Hematopoietic multipotent progenitor cell treated with erythropoietin and hydrocortisone succinate and interleukin-3 and kit ligand, for 8 days (in vitro differentiated cells): ENCODE results near the gene ACTR10.

Experiments
- DNase-seq: peaks from one replicate; pipeline ENCODE4 v3.0.0-alpha.2; 2015

ACTR10 gene

DNA sequence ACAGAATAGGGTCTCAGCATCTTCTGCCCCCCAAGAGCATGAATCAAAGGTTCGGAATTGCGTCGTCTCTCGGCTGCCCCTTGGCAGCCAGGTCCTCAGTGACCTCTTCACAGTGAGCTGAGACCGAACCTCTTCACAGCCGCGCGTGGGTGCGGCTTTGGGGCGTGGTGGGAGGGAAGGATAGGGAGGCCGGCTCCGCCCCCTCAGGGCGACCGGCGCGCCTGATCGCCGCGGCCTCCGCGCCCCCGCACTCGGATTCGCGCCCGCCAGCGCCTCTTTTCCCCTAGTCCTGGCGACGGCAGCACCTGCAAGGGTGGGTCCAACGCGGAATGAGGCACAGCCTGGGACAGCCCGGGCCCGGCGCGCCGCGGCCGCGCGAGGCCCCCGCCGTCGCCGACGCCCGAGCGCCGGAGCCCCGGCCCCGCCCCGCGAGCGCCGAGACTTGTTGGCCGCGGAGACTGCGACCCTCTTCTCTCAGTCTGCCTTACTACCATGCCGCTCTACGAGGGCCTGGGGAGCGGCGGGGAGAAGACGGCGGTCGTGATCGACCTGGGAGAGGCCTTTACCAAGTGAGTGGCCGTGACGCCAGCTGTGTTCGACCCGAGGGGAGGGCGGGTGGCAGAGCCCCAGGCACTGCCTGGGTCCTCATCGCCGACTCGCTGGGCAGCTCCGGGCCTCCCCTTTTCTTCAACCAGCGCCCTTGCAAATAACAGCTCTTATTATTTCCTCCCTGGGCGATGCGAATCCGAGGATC, at the start of gene ACTR10:
TSS of gene ACTR10 (plus strand) at position 424 of the 754 bp plus-strand sequence. CDS start at position 493, 69 bp downstream.
- peak; percentile 86 for DNase-seq

DNA sequence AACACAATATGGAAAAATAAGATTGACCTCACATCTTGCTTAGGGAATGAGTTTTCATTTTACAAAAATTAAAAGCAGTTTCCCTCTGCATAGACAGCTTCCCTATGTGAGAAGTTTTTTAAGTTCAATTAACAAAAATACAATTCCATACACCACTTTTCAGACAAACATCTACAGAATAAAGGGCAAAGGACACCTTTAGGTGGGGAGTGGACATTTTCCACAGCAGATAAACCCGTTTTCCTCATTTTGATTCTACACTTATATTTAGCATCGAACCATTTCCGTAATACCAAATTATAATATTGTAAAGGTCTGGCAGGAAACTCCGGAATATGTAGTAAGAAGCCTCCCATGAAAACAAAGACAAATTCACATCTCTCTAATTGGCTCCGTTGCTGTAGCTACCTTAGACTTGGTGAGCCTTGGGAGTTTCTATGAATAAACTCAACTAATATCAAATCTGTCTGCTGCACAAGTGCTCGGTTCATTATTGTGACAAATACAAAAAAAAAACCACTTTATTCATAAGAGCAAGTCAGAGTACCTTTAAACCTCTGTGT, 49.6 kb upstream of the ACTR10 start:
- no peak for DNase-seq

DNA sequence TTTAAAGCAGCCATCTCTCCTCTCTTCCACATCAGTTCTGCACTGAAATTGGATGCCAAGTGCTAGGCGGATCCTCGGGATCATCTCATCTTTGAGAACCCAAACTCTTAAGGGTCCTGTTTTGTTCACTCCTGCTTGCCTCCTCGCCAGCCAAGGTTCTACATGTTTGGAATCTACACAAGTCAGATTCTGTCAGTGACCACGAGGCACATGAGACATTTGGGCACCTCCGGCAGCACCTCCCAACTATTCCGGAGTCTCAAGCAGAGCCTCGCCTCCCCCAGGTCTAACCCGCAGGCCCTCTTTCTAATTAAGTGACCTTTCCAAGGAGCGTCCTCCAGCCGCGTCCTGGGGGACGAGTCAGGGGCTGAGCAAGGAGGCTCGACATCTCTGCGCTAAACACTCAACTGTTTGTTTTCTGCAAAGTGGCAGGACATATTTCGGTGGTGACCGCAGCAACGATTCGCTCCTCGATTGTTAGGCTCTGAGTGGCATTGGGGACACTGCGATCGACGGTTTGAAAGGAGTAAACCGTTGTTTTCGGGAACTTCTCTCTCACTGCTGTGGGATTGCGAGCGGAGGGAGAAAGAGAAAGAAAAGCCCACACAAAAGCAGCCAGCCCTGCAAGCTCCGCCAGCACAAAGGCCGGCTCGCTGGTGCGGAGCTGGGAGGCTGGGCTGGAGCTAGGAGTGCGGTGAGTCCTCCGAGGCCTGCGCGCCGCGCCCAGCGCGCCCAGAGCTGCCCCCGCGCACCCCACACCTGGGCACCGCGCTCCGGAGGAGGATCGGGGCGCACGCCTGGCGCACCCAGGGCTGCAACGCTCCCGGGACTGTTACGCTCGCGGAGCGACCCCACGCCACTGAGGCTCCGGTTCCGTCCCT, 48.6 kb upstream of the ACTR10 start:
- DNase-seq: peak; percentile 13

DNA sequence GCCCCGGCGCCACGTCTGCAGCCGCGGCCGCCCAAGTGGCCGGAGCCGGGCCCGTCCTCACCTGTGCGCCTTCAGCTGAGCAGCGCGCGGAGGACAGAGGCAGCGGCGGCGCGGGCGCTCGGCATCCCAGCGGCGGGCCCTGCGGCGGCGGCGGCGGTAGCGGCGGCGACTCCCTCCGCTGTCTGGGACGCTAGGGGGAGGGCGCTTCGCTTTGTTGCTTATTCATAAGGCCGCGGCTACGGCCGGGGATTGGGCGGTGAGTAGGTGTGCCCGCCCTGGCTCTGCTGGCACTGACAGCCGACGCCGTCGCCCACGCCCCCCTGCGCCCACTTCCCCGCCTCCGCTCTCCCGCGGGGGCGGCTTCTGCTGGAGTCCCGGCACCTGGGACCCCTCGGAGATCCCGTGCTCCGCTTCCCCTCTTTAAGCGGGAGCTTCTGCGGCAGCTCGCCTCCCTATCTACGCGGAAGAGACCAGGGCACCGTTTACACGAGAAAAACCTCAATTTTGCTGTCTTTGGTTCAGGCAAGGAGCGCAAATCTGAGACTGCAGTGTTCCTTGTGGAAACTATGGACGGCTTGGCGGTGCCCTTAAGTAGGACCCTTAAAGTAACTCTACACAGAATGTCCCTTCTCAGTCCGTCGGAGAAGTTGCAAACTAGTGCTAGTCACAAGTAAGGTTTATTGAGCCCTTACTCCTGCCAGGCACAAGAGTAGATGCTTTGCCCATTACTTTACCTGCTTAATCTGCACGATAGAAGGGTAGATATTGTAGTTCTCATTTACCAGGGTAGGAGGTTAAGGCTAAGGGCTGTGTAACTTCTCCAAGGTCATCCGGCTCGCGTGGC, 47.7 kb upstream of the ACTR10 start, which contains the start of gene ARMH4:
TSS of gene ARMH4 (minus strand) at position 200 of the 844 bp plus-strand sequence. CDS start 12,855 bp downstream, outside the sequence.
- peak; percentile 89 for DNase-seq

DNA sequence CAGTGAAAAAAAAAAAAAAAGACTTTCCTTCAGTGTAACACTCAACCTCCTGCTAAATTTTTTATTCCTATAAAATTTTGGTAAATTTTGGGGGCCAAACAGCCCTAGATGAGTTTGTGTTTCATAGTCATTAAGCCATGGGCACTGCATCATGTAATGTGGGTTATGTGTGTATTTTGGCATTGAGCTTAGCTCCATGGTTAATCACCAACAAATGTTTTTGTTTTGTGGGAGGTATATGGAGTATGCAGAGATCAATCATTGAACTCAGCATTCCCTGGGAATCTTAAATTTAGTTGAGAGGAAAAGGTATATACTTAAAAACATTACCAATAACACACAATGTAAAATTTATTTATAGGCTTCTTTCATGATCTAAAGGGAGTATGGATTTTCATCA, 39.4 kb upstream of the ACTR10 start:
- DNase-seq: no peak

DNA sequence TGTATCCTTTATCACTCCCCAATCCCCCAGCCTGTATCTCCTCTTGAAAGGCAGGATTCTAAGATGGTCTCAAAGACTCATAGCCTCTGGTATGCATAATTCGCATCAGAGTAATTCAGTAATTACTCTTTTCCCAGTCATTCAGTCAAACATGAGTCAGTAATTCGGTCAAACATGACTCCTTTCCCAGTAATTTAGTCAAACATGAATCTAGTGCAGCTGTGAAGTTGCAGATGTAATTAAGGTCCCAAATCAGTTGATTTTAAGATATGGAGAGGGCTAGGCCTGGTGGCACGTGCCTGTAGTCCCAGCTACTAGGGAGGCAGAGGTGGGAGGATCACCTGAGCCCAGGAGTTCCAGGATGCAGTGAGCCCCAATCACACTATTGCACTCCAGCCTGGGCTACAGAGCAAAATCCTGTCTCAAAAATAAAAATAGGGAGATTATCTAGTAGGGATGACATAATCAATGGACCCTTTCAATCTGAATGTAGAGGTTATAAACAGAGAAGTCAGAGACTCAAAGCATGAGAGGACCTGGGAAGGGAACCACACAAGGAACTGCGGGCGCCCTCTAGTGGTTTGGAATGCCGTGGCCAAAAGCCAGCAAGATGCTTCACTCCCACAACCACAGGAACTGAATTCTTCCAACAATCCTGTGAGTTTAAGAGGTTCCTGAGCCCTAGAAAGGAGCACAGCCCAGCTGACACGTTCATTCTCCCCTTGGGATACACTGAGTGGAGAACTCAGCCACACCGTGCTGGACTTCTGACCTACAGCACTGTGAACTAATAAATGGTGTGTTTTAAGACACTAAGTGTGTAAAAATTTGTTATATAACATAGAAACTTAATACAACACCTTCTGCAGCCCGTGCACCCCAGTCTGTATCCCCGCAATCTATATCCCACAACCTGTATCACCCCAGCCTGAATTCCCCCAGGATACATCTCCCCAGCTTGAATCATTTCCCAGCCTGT, 33.7 kb upstream of the ACTR10 start:
- peak; percentile 82 for DNase-seq

DNA sequence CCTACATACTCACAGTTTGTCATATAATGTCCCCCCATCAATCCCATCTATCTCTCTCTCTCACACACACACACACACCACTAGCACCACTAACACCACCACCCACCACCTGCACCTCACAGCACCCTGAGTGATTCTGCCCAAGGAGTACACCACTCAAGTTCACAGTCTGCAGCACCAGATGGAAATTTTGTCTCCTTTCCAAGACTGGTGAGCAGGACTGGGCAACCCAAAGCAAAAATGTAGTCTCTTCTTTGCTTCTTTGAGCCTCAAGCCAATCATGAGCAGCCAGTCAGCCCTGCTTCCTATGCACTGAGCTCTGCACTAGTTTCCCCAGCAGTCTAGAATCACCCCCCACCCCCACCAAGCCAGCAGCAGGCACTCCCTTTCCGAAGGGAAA, 32.9 kb upstream of the ACTR10 start:
- no peak for DNase-seq

DNA sequence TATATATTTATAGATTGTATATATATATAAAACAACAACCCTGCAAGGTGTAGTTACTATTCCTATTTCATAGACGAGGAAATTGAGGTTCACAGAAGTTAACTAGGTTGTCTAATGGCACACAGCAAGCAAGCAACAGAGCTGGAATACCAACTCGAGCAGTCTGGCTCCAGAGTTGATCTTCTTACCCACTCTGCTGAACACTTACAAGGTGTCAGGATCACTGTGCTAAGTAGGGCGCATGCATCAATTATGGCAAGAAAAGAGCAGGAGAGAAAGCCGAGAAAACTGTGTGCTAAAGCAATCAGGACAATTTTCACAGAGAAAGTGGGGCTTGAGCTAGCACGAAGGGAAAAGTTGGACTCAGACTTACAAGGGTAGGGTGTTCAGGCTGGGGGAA, 32.1 kb upstream of the ACTR10 start:
- DNase-seq: no peak

DNA sequence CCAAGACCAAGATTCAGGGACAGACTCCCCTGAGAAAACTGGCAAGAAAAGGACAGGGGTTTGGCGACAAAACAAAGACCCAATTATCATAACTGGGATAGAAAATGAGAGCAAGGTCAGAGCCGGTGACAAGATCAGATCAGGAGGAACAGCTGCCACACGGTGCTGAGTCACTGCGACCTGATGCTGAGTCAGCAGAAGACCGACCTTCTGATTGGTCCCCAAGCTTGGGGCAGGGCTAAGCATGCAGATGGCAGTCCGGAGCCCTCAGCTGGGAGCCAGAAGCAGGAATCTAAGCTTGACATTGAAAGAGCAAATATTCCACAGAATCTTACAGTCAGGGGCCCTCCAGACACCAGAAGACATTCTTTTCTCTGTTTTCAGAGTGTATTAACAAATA, 28.9 kb upstream of the ACTR10 start:
- DNase-seq: peak; percentile 89

DNA sequence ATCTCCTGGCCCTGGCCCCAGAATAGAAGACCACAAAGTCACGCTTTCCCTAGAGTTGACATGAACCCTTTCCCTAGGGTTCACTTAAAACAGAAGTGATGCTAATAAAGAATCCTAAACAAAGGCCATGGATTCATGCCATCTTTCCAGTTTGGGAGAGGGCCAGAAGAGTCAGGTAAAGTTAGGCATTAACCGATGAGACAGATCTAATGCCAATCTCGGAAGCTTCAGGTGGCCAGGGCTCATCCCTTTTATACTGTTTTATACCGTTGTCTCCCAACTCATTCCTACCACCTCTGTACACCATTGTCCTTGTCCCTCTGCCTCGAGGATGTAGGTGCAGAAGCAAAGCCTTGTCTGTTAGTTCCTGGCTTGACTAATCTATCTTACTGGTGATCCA, 22.8 kb upstream of the ACTR10 start:
- no peak for DNase-seq

DNA sequence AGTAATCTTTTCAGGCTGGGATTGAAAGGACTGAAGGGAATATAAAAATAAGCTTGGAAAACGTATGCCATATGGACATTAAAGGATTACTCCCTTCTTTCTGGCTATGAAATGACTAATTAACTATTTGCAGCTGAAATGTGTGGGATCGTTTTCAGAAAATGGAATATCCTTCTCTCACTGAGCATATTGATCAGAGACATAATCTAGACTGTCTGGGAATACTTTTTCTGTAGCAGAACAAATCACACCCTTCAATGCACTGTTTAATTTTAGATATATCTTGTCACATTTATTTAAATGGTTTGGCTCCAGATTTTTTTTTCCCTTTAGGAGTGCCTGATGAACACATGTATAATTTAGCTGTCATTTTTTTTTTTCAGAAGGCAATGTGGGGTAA, 10.8 kb upstream of the ACTR10 start:
- DNase-seq: no peak

DNA sequence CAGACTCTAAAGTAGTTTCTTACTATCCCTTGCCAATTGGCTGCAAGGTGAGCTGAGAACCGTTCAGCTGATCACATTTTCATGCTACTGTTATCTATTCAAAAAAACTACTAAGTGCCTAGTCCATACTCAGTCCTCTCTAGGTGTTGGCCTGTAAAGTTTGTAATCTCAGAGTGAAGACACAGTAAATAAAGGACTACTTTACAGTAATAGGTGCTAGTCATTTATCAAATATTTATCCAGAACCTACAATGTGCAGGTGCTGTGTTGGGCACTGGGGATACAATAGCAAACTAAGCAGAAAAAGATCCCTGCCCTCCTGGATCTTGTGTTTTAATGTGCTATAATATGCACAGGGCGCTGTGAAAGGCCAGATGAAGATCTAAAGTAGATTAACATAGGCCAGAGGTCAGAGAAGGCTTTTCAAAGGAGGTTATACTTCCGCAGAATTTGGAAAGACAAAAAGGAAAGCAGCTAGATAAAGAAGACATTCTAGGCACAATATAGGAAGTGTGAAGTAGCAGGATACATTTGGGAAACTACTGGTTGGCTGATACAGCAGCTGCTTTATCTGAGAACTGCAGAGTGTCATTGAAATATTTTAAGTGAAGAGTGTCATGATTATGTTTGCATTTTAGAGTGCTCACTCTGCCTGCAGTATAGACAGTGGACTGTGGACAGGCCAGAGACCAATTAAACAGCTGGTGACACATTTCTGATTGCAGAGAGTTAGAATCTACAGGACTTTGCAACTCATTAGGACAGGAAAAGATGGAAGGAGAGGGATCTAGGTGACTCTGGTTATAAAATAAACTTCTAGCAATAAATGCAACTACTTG, 8.0 kb upstream of the ACTR10 start:
- no peak for DNase-seq

DNA sequence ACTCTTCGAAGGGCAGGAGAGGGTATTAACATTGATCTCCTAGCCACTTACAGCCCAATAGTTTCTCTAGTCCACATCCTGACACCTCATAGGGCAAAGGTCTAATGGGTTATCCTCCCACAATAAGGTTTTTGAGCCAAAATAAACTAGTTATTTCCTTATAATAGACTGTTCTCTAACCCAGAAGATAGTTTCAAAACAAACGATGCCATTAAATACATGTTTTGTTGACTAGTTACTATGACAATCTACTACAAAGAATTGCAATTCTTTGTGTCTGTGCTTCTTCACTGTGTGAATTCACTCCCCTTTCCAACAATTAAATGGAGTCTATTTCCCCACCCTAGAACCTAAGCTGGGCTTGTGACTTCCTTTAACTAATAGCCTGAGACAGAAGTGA, 6.4 kb upstream of the ACTR10 start:
- no peak for DNase-seq

DNA sequence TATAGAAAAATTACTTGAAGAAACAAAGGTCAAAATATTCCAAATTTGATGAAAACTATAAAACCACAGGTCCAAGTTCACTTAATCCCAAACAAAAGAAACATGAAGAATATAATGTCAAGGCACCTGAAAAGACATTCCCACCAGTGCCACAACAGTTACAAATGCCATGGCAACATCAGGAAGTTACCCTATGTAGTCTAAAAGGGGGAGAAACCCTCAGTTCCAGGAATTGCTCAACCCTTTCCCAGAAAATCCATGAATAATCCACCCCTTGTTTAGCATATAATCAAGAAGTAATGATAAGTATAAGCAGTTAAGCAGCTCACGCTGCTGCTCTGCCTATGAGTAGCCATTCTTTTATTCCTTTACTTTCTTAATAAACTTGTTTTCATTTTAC, 3.8 kb upstream of the ACTR10 start:
- peak; percentile 36 for DNase-seq

DNA sequence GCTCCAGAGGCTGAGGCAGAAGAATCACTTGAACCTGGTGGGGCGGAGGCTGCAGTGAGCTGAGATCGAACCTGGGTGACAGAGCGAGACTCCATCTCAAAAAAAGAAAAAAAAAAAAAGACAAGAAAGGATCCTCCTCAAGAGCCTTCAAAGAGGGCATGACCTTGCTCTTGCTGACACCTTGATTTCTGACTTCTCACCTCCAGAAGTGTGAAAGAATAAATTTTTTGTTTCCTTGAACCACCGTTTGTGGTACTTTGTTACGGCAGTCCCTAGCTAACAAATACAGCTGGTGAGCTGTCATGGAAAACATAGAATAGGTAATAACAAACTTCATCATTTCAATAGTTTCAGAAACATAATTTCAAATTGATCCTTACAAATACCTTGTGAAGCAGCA, 1.9 kb upstream of the ACTR10 start:
- DNase-seq: no peak

DNA sequence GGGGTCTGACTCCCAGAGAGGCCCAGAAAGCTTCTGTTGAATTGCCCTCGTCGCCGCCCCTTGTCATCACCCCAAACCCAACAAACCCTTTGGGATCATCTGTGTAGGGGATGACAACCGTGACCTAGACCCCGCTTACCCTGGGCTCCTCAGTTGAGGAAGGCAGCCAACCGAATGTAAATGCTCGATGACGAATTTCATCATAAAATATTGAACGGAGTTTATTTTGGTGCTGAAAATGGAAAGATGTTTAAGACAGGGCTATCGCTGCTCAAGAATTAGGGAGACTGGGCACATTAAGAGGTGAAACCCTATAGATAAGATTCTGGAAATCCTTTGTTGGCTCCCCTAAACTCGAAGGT, 512 bp downstream of the ACTR10 start:
- no peak for DNase-seq

DNA sequence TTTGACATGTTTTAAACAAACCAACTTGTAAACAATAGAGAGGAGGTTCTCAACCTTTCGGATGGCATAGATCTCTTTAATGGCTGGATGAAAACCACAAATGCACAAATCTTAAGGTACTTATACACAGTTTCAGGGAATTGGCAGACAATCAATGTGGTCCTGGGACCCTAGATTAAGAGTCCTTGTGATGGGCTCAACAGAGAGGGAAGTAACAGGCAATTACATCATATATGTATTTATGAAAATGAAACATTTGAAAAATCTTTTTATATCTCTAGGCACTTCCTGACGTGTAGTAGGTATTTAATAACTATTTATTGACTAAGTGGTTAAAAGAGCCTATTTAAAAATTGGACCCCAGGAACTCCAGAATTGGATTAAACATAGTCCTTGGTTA, 897 bp downstream of the ACTR10 start:
- peak; percentile 25 for DNase-seq

DNA sequence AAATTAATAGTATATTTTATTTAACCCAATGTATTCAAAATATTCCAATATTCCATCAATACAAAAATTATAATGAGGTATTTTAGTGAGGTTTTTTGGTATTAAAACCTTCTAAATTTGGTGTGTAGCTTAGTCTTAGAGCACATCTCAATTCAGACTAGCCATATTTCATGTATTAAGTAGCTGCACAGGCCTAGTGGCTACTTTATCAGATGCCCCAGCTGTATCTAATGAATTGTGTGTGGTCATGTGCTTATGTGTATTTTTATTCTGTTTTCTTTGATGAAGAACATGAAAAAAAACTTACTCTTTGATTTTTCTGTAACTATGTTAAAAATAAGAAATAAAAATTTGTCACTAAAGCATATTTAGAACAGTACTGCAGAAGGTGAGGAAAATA, 13.2 kb downstream of the ACTR10 start:
- DNase-seq: peak; percentile 44

DNA sequence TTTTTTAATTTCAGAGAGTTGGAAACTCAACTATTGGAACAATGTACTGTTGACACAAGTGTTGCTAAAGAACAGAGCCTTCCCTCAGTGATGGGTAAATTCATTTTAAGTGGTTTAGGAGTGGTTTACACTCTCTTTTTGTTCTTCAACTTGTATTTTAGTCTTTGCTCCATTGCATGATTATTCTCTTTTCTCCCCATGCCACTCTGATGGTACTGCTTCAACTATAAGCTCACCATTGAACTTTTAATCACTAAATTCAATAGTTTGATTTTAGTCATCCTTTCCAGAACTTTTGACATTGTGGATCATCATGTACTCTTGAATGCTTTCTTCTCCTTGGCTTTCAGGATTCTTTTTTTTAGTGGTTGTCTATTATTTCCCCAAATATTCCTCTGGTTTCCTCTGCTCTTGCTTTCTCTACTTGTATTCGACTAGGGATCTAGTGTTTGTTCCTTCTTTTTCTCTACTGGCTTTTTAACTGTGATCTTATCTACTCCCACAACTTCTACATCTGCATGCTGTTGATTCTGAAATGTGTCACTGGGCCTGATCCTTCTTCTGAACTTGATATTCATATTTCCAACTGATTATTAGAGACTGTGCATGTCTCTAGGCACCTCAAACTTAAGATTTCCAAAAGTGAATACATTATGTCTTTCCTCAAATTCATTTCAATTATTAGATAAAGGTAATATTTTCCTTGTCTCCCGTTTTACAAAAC, 15.4 kb downstream of the ACTR10 start:
- DNase-seq: peak; percentile 46

DNA sequence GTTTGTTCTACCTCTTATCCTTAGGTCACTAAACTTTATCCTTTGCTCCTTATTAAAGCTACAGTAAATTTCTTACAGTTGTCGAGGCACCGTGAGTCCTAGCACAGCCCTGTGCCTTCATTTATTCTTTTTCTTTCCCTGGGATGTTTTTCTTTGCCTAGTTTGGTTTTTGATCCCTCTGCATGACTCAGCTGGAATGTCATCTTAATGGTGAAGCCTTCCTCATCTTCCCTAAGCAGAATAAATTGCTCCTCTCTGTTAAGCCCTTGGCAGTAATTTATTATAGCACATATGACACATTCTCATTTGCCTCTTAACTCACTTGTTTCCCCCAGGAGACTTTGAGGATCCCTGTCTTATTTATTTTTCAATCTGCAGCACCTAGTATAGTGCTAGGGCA, 16.6 kb downstream of the ACTR10 start:
- no peak for DNase-seq
